Dermis lymphatic vessel endothelial cell (primary cell): ENCODE results near the gene IL4I1. TPM values are rescaled to one million over a fixed set of nuclear protein-coding genes. Genes with fewer than 3 reads are reported as not detected.

Source experiments
- total RNA-seq: library from RNA; depleted of rRNA; stranded (reverse); fragments of >200 nt; gene quantifications from 2 replicates; pipeline ENCODE4 v1.2.1, GENCODE V29; 2014

IL4I1 gene, protein sequence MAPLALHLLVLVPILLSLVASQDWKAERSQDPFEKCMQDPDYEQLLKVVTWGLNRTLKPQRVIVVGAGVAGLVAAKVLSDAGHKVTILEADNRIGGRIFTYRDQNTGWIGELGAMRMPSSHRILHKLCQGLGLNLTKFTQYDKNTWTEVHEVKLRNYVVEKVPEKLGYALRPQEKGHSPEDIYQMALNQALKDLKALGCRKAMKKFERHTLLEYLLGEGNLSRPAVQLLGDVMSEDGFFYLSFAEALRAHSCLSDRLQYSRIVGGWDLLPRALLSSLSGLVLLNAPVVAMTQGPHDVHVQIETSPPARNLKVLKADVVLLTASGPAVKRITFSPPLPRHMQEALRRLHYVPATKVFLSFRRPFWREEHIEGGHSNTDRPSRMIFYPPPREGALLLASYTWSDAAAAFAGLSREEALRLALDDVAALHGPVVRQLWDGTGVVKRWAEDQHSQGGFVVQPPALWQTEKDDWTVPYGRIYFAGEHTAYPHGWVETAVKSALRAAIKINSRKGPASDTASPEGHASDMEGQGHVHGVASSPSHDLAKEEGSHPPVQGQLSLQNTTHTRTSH
- 0.52 and 1.6 TPM in 2 replicates for total RNA-seq

DNA sequence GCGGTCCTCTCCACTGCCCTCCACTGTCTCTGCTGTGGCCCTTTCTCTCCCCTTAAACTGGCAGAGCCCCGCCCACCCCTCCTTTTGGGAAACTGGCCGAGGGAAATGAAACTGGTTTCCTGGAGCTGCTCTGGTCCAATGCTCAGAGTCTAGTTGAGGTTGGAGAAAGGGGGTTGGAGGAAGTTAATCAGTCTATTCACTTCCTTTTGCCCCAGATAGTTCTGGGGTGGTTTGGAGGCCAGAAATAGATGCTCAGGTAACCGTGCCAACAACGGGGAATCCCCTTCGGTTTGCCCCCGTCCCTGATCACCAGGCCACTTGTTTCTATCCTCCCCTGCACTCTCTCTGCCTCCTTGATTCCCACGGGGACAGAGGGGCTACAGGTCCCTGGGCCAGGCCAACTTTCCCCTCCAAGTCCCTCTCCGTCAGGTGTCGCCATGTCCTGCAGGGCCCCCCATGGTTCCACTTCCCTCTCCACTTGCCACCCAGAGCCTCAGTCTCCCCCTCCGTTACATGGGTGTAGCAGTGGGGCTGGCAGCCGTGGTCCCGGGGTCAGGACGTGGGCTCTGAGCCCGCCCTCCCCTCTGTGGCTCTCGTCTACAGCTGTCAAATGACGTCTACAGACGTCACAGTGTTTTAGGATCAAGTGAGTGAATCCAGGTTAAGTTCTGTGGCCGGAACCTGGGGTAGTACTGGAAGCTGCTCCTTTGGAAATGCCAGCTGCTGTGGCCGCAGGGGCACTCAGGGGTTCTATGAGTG is at the start of gene IL4I1:
IL4I1 (minus strand) TSS at position 25 of the 759 bp plus-strand sequence. CDS start 727 bp downstream, outside the sequence.

DNA sequence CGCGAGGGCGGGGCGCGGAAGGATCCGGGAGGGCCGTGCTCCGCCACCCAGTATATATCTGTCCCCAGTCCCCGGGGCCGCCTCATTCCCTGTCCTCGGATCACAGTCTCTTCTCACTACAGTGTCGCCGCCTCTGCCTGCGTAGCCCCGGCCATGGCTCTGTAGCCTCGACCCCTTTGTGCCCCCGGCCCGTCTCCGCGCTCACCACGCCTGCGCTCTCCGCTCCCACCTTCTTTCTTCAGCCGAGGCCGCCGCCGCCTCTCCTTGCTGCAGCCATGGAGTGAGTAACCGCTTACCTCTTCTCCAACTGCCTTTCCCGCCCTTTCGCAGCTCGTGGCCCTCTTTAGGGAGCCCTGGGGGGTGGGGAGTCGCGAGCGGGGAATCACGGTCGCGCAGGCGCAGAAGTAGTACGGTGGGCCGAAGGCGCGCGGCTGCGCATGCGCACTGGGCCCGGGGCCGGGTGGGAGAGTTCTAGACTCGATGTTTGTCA is 32.5 kb upstream of the IL4I1 start, which contains the start of the genes ATF5 and NUP62:
ATF5 (plus strand) TSS at position 85 of the 490 bp plus-strand sequence. CDS start 1,646 bp downstream, outside the sequence.
NUP62 (minus strand) TSS at position 384 of the 490 bp plus-strand sequence. CDS start 19,697 bp downstream, outside the sequence.

DNA sequence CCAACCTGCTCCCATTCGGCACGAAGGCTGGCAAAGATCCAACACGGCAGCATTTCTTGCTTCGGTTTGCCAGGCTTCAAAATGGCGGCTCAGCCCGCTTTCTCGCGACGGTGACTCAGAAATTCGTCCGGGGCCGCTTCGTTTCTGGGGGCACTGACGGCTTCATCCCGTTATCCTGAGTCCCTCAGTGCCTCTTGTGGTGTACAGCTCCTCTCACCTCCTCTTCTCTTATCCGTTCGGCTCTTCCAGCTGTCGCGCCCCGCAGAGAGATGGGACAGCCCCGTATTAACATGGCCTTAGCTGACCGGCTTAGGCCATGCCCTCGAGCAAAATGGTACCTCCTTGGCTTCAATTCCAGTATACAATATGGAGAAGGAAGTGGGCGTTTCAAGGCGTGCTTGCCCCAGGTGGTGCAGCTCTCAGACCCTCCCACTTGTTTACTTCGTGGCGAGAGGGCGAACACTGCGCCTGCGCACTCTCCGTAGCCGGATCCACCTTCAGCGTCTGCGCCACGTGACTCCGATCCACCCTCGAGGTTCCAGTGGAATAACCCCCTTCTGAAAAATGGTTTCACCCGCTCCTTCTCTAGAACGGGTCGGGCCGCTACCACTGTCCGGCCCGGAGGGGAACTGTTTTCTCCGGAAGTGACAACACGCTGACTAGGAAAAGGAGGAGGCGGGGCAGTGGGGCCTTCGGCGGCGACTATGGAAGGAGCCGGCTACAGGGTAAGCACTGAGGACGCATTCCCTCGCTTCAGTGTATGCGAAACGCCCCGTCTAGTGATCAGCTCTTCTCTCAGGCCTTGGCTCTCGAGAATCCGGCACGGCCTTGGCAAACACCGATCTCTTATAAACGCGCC is 19.4 kb downstream of the IL4I1 start, which contains the start of the genes AKT1S1 and TBC1D17:
AKT1S1 (minus strand) TSS at position 336 of the 859 bp plus-strand sequence. CDS start 4,060 bp downstream, outside the sequence.
TBC1D17 (plus strand) TSS at position 683 of the 859 bp plus-strand sequence; CDS start at position 705, 22 bp downstream.

GRCh38 chr19:49866933-49867782 is 29.5 kb downstream of the IL4I1 start, which contains the start of gene PNKP:
Gene PNKP (minus strand): TSS chr19:49867576. CDS start chr19:49867204, 372 bp downstream.

GRCh38 chr19:49850487-49851342 is 46.0 kb downstream of the IL4I1 start, which contains the start of gene PTOV1:
Gene PTOV1 (plus strand): TSS chr19:49851159.

Other genes starting within 250 kb of the IL4I1 start
- 28.6 and 36.0 TPM in 2 replicates for gene IRF3, start 231.0 kb downstream of the IL4I1 start, total RNA-seq
- 2.6 and 3.4 TPM in 2 replicates for gene BCL2L12, start 231.0 kb downstream of the IL4I1 start, total RNA-seq
- gene PRMT1, start 219.6 kb downstream of the IL4I1 start, total RNA-seq, result 308 and 326 TPM in 2 replicates
- 0.22 and 0.52 TPM in 2 replicates for gene ADM5, start 207.3 kb downstream of the IL4I1 start, total RNA-seq
- gene CPT1C, start 205.8 kb downstream of the IL4I1 start, total RNA-seq, result 11.8 and 12.5 TPM in 2 replicates
- under 0.01 TPM in 2 replicates for gene TSKS, start 133.6 kb downstream of the IL4I1 start, total RNA-seq
- 41.2 and 50.7 TPM in 2 replicates for gene AP2A1, start 129.9 kb downstream of the IL4I1 start, total RNA-seq
- gene FUZ, start 83.6 kb downstream of the IL4I1 start, total RNA-seq, result 12.2 and 14.2 TPM in 2 replicates
- 11.1 and 12.6 TPM in 2 replicates for gene MED25, start 78.6 kb downstream of the IL4I1 start, total RNA-seq
- 43.1 and 44.1 TPM in 2 replicates for gene PTOV1, start 45.7 kb downstream of the IL4I1 start, total RNA-seq
- 30.9 and 31.3 TPM in 2 replicates for gene PNKP, start 29.3 kb downstream of the IL4I1 start, total RNA-seq
- 5.9 and 6.8 TPM in 2 replicates for gene AKT1S1, start 19.5 kb downstream of the IL4I1 start, total RNA-seq
- gene TBC1D17, start 19.2 kb downstream of the IL4I1 start, total RNA-seq, result 5.2 and 7.2 TPM in 2 replicates
- 2.6 and 3.5 TPM in 2 replicates for gene ATF5, start 32.3 kb upstream of the IL4I1 start, total RNA-seq
- 16.6 and 17.8 TPM in 2 replicates for gene NUP62, start 32.6 kb upstream of the IL4I1 start, total RNA-seq
- not detected in 2 replicates for gene SIGLEC11, start 64.3 kb upstream of the IL4I1 start, total RNA-seq
- gene VRK3, start 128.5 kb upstream of the IL4I1 start, total RNA-seq, result 15.3 and 16.3 TPM in 2 replicates
- gene ZNF473, start 129.1 kb upstream of the IL4I1 start, total RNA-seq, result 3.4 and 6.5 TPM in 2 replicates